CD1c-positive myeloid dendritic cell (primary cell): ENCODE results near the gene USP17L13.
A peak's percentile ranks its signal among the peaks of the same experiment; 100 is the strongest.
"Not testable (repeated sequence)": the region's sequence is repeated elsewhere in the genome, so short reads cannot be mapped to it uniquely, and the experiment has no call there.

Experiments used
- DNase-seq: peaks from one replicate; pipeline ENCODE4 v3.0.0-alpha.2; 2016; ENCODE audit errors: extremely low spot score

Gene USP17L13, protein sequence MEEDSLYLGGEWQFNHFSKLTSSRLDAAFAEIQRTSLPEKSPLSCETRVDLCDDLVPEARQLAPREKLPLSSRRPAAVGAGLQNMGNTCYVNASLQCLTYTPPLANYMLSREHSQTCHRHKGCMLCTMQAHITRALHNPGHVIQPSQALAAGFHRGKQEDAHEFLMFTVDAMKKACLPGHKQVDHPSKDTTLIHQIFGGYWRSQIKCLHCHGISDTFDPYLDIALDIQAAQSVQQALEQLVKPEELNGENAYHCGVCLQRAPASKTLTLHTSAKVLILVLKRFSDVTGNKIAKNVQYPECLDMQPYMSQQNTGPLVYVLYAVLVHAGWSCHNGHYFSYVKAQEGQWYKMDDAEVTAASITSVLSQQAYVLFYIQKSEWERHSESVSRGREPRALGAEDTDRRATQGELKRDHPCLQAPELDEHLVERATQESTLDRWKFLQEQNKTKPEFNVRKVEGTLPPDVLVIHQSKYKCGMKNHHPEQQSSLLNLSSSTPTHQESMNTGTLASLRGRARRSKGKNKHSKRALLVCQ

DNA sequence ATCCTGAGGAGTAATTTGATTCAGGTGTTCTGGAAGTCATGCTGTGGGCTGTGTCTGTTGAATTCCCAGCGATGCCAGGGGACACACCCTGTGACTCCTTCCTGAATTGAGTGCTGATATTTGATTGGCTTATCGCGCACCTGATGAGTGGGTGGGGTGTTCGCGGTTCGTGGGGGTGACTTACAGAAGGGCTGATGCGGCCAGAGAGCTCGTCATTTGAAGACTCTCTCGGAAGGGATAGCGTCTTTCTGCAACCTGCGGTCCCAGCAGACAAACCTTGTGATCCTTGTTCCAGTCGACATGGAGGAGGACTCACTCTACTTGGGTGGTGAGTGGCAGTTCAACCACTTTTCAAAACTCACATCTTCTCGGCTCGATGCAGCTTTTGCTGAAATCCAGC lies at the start of gene USP17L13:
Gene USP17L13, plus strand, starts transcription at position 301 of the 400 bp plus-strand sequence. Its CDS starts 0 bp downstream, at position 301.
- DNase-seq = not testable (repeated sequence)

DNA sequence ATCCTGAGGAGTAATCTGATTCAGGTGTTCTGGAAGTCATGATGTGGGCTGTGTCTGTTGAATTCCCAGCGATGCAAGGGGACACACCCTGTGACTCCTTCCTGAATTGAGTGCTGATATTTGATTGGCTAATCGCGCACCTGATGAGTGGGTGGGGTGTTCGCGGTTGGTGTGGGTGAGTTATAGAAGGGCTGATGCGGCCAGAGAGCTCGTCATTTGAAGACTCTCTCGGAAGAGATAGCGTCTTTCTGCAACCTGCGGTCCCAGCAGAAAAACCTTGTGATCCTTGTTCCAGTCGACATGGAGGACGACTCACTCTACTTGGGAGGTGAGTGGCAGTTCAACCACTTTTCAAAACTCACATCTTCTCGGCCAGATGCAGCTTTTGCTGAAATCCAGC lies 14.3 kb upstream of the USP17L13 start, which contains the start of gene USP17L10:
Gene USP17L10, plus strand, starts transcription at position 301 of the 400 bp plus-strand sequence. Its CDS starts 0 bp downstream, at position 301.
- not testable (repeated sequence) for DNase-seq

DNA sequence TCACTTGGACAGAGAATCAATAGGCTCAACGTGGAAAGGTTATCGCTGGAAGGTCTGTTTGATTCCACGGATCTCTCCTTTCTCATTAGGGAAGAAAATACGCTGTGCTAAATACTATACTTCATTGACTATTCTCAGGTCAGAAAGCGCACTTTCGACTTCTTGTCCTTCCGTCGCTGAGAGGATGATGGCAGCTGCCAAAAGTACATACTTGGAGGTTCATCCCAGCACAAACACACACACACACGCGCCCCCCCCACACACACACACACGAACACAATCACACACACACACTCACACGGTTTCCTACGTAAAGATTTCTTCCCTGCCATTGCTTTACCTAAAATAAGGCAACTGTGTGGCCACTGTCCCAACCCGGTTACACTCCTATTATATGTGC lies 10.0 kb upstream of the USP17L13 start:
- DNase-seq = not testable (repeated sequence)

DNA sequence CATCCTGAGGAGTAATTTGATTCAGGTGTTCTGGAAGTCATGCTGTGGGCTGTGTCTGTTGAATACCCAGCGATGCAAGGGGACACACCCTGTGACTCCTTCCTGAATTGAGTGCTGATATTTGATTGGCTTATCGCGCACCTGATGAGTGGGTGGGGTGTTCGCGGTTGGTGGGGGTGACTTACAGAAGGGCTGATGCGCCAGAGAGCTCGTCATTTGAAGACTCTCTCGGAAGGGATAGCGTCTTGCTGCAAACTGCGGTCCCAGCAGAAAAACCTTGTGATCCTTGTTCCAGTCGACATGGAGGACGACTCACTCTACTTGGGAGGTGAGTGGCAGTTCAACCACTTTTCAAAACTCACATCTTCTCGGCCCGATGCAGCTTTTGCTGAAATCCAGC lies 9.6 kb upstream of the USP17L13 start, which contains the start of gene USP17L11:
Gene USP17L11, plus strand, starts transcription at position 301 of the 400 bp plus-strand sequence. Its CDS starts 0 bp downstream, at position 301.
- DNase-seq = not testable (repeated sequence)

DNA sequence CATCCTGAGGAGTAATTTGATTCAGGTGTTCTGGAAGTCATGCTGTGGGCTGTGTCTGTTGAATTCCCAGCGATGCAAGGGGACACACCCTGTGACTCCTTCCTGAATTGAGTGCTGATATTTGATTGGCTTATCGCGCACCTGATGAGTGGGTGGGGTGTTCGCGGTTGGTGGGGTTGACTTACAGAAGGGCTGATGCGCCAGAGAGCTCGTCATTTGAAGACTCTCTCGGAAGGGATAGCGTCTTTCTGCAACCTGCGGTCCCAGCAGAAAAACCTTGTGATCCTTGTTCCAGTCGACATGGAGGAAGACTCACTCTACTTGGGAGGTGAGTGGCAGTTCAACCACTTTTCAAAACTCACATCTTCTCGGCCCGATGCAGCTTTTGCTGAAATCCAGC lies 4.8 kb upstream of the USP17L13 start, which contains the start of gene USP17L12:
Gene USP17L12, plus strand, starts transcription at position 301 of the 400 bp plus-strand sequence. Its CDS starts 0 bp downstream, at position 301.
- DNase-seq = not testable (repeated sequence)

DNA sequence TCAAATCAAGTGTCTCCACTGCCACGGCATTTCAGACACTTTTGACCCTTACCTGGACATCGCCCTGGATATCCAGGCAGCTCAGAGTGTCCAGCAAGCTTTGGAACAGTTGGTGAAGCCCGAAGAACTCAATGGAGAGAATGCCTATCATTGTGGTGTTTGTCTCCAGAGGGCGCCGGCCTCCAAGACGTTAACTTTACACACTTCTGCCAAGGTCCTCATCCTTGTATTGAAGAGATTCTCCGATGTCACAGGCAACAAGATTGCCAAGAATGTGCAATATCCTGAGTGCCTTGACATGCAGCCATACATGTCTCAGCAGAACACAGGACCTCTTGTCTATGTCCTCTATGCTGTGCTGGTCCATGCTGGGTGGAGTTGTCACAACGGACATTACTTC lies 5.6 kb downstream of the USP17L13 start:
- not testable (repeated sequence) for DNase-seq

DNA sequence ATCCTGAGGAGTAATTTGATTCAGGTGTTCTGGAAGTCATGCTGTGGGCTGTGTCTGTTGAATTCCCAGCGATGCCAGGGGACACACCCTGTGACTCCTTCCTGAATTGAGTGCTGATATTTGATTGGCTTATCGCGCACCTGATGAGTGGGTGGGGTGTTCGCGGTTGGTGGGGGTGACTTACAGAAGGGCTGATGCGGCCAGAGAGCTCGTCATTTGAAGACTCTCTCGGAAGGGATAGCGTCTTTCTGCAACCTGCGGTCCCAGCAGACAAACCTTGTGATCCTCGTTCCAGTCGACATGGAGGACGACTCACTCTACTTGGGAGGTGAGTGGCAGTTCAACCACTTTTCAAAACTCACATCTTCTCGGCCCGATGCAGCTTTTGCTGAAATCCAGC lies 9.4 kb downstream of the USP17L13 start, which contains the start of gene USP17L15:
Gene USP17L15, plus strand, starts transcription at position 301 of the 400 bp plus-strand sequence. Its CDS starts 0 bp downstream, at position 301.
- not testable (repeated sequence) for DNase-seq

DNA sequence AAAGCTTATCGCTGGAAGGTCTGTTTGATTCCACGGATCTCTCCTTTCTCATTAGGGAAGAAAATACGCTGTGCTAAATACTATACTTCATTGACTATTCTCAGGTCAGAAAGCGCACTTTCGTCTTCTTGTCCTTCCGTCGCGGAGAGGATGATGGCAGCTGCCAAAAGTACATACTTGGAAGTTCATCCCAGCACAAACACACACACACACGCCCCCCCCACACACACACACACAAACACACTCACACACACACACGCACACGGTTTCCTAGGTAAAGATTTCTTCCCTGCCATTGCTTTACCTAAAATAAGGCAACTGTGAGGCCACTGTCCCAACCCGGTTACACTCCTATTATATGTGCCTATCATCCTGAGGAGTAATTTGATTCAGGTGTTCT lies 13.8 kb downstream of the USP17L13 start:
- not testable (repeated sequence) for DNase-seq

DNA sequence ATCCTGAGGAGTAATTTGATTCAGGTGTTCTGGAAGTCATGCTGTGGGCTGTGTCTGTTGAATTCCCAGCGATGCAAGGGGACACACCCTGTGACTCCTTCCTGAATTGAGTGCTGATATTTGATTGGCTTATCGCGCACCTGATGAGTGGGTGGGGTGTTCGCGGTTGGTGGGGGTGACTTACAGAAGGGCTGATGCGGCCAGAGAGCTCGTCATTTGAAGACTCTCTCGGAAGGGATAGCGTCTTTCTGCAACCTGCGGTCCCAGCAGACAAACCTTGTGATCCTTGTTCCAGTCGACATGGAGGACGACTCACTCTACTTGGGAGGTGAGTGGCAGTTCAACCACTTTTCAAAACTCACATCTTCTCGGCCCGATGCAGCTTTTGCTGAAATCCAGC lies 18.9 kb downstream of the USP17L13 start, which contains the start of gene USP17L17:
Gene USP17L17, plus strand, starts transcription at position 301 of the 400 bp plus-strand sequence. Its CDS starts 0 bp downstream, at position 301.
- not testable (repeated sequence) for DNase-seq

DNA sequence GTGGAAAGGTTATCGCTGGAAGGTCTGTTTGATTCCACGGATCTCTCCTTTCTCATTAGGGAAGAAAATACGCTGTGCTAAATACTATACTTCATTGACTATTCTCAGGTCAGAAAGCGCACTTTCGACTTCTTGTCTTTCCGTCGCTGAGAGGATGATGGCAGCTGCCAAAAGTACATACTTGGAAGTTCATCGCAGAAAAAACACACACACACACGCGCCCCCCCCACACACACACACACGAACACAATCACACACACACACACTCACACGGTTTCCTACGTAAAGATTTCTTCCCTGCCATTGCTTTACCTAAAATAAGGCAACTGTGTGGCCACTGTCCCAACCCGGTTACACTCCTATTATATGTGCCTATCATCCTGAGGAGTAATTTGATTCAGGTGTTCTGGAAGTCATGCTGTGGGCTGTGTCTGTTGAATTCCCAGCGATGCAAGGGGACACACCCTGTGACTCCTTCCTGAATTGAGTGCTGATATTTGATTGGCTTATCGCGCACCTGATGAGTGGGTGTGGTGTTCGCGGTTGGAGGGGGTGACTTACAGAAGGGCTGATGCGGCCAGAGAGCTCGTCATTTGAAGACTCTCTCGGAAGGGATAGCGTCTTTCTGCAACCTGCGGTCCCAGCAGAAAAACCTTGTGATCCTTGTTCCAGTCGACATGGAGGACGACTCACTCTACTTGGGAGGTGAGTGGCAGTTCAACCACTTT lies 23.4 kb downstream of the USP17L13 start, which contains the start of gene USP17L18:
Gene USP17L18, plus strand, starts transcription at position 678 of the 728 bp plus-strand sequence. Its CDS starts 0 bp downstream, at position 678.
- peak; percentile 0 for DNase-seq

DNA sequence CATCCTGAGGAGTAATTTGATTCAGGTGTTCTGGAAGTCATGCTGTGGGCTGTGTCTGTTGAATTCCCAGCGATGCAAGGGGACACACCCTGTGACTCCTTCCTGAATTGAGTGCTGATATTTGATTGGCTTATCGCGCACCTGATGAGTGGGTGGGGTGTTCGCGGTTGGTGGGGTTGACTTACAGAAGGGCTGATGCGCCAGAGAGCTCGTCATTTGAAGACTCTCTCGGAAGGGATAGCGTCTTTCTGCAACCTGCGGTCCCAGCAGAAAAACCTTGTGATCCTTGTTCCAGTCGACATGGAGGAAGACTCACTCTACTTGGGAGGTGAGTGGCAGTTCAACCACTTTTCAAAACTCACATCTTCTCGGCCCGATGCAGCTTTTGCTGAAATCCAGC lies 28.4 kb downstream of the USP17L13 start, which contains the start of gene USP17L19:
Gene USP17L19, plus strand, starts transcription at position 301 of the 400 bp plus-strand sequence. Its CDS starts 0 bp downstream, at position 301.
- DNase-seq = not testable (repeated sequence)

DNA sequence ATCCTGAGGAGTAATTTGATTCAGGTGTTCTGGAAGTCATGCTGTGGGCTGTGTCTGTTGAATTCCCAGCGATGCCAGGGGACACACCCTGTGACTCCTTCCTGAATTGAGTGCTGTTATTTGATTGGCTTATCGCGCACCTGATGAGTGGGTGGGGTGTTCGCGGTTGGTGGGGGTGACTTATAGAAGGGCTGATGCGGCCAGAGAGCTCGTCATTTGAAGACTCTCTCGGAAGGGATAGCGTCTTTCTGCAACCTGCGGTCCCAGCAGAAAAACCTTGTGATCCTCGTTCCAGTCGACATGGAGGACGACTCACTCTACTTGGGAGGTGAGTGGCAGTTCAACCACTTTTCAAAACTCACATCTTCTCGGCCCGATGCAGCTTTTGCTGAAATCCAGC lies 33.1 kb downstream of the USP17L13 start, which contains the start of gene USP17L20:
Gene USP17L20, plus strand, starts transcription at position 301 of the 400 bp plus-strand sequence. Its CDS starts 0 bp downstream, at position 301.
- DNase-seq = not testable (repeated sequence)

DNA sequence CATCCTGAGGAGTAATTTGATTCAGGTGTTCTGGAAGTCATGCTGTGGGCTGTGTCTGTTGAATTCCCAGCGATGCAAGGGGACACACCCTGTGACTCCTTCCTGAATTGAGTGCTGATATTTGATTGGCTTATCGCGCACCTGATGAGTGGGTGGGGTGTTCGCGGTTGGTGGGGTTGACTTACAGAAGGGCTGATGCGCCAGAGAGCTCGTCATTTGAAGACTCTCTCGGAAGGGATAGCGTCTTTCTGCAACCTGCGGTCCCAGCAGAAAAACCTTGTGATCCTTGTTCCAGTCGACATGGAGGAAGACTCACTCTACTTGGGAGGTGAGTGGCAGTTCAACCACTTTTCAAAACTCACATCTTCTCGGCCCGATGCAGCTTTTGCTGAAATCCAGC lies 37.9 kb downstream of the USP17L13 start, which contains the start of gene USP17L21:
Gene USP17L21, plus strand, starts transcription at position 301 of the 400 bp plus-strand sequence. Its CDS starts 0 bp downstream, at position 301.
- not testable (repeated sequence) for DNase-seq

DNA sequence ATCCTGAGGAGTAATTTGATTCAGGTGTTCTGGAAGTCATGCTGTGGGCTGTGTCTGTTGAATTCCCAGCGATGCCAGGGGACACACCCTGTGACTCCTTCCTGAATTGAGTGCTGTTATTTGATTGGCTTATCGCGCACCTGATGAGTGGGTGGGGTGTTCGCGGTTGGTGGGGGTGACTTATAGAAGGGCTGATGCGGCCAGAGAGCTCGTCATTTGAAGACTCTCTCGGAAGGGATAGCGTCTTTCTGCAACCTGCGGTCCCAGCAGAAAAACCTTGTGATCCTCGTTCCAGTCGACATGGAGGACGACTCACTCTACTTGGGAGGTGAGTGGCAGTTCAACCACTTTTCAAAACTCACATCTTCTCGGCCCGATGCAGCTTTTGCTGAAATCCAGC lies 42.6 kb downstream of the USP17L13 start, which contains the start of gene USP17L22:
Gene USP17L22, plus strand, starts transcription at position 301 of the 400 bp plus-strand sequence. Its CDS starts 0 bp downstream, at position 301.
- DNase-seq = not testable (repeated sequence)

DNA sequence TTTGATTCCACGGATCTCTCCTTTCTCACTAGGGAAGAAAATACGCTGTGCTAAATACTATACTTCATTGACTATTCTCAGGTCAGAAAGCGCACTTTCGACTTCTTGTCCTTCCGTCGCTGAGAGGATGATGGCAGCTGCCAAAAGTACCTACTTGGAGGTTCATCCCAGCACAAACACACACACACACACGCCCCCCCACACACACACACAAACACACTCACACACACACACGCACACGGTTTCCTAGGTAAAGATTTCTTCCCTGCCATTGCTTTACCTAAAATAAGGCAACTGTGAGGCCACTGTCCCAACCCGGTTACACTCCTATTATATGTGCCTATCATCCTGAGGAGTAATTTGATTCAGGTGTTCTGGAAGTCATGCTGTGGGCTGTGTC lies 47.0 kb downstream of the USP17L13 start:
- DNase-seq = not testable (repeated sequence)
